Myocyte (in vitro differentiated cells): ENCODE measurements around the gene TRIM65. TPM values are rescaled to one million over a fixed set of nuclear protein-coding genes. Genes with fewer than 3 reads are reported as not detected.

Experiments used
- DNase-seq: peaks from one replicate; pipeline ENCODE4 v3.0.0-alpha.2; 2012; ENCODE audit warnings: low read depth
- total RNA-seq: library from RNA; depleted of rRNA; stranded (reverse); fragments of >200 nt; gene quantifications from 2 replicates; pipeline ENCODE4 v1.2.3, GENCODE V29; 2014

Gene TRIM65
- total RNA-seq, 1 donor from 2014 or later = 22.8 TPM

DNA sequence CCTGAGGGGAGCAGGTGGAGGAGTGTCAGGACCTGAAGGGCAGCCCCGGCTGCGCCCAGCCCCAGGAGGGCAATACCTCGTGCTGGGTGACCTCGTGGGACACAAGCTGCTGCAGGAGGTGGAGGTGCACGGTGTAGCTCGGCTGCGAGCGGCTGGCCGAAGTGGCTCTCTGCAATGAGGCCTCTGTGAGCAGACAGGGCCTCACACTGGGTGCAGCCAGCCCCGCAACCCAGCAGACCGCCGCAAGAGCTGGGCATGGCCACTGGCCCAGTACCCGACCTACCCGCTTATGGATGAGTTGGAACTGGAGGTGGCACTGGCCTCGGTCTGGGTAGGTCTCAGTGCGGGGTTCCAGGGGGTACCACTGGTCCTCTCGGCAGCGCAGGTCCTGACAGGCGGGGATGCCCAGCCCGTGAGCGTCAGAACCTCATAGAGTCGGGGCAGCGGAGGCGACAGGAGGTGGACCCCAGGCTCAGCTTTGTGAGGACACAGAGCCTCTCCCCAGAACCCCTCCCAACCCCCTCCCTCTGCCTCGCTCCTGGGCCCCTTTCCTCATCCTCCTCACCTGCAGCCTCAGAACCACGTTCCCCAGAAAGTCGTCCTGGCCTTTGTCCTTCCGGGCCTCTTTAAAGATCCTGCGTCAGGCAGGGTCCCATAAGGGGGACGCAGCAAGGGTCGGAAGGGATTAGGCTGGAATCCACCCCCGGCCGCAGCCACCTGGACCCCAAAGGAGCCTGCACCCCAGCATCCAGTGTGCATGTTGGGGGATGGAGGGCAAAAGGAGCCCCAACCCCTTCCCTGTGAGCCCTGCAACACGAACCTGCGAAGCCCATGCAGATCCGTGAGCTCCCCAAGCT lies 56.6 kb downstream of the TRIM65 start:
- DNase-seq = no peak

Other genes with a start within 250 kb of the TRIM65 start
- 19.9 and 20.7 TPM in 2 replicates for gene RECQL5, start 229.8 kb downstream of the TRIM65 start, total RNA-seq
- gene SAP30BP, start 229.6 kb downstream of the TRIM65 start, total RNA-seq = 34.3 and 47.4 TPM in 2 replicates
- 0.13 TPM in 1 of 2 replicates, not detected in the other for gene ITGB4, start 175.5 kb downstream of the TRIM65 start, total RNA-seq
- gene GALK1, start 131.8 kb downstream of the TRIM65 start, total RNA-seq = 18.5 and 24.0 TPM in 2 replicates
- 12.7 and 23.6 TPM in 2 replicates for gene UNK, start 112.1 kb downstream of the TRIM65 start, total RNA-seq
- gene UNC13D, start 52.5 kb downstream of the TRIM65 start, total RNA-seq = 0.68 and 1.9 TPM in 2 replicates
- 47.5 and 60.3 TPM in 2 replicates for gene WBP2, start 41.6 kb downstream of the TRIM65 start, total RNA-seq
- gene TRIM47, start 18.4 kb downstream of the TRIM65 start, total RNA-seq = 7.2 and 8.8 TPM in 2 replicates
- 38.2 and 43.4 TPM in 2 replicates for gene MRPL38, start 7.9 kb upstream of the TRIM65 start, total RNA-seq
- gene FBF1, start 44.1 kb upstream of the TRIM65 start, total RNA-seq = 7.8 and 10.4 TPM in 2 replicates
- 41.5 and 42.3 TPM in 2 replicates for gene ACOX1, start 82.2 kb upstream of the TRIM65 start, total RNA-seq
- gene TEN1, start 82.3 kb upstream of the TRIM65 start, total RNA-seq = 16.7 and 18.3 TPM in 2 replicates
- 3.6 and 4.9 TPM in 2 replicates for gene CDK3, start 103.9 kb upstream of the TRIM65 start, total RNA-seq
- gene EVPL, start 130.4 kb upstream of the TRIM65 start, total RNA-seq = not detected in 2 replicates
- gene SRP68, start 175.6 kb upstream of the TRIM65 start, total RNA-seq = 32.5 and 41.7 TPM in 2 replicates
- not detected in 2 replicates for gene GALR2, start 177.8 kb upstream of the TRIM65 start, total RNA-seq
- gene ZACN, start 182.2 kb upstream of the TRIM65 start, total RNA-seq = not detected in 2 replicates
- 86.2 and 104 TPM in 2 replicates for gene EXOC7, start 206.8 kb upstream of the TRIM65 start, total RNA-seq
- gene FOXJ1, start 244.3 kb upstream of the TRIM65 start, total RNA-seq = not detected in 2 replicates